Stimulated activated CD8-positive, alpha-beta memory T cell treated with anti-CD3 and anti-CD28 coated beads, Interleukin-2, amount 100 ng/mL, for 48 hours (primary cell): Measurements from ENCODE around the gene PPP1R12B.
"Not testable (repeated sequence)": the region's sequence is repeated elsewhere in the genome, so short reads cannot be mapped to it uniquely, and the experiment has no call there.

Experiments
- DNase-seq, 2 donors: peaks; one replicate each; pipeline ENCODE4 v3.0.0-alpha.2; 2020; ENCODE audit warnings: low read depth in 2 of 2

Gene PPP1R12B

GRCh38 chr1:202349206-202349928, 868 bp downstream of the PPP1R12B start:
- no peak for DNase-seq

- no peak for DNase-seq
Observed at GRCh38 chr1:202351725-202352124, 3.2 kb downstream of the PPP1R12B start.

- not testable (repeated sequence) for DNase-seq
Observed at GRCh38 chr1:202352583-202353197, 4.2 kb downstream of the PPP1R12B start.

DNA sequence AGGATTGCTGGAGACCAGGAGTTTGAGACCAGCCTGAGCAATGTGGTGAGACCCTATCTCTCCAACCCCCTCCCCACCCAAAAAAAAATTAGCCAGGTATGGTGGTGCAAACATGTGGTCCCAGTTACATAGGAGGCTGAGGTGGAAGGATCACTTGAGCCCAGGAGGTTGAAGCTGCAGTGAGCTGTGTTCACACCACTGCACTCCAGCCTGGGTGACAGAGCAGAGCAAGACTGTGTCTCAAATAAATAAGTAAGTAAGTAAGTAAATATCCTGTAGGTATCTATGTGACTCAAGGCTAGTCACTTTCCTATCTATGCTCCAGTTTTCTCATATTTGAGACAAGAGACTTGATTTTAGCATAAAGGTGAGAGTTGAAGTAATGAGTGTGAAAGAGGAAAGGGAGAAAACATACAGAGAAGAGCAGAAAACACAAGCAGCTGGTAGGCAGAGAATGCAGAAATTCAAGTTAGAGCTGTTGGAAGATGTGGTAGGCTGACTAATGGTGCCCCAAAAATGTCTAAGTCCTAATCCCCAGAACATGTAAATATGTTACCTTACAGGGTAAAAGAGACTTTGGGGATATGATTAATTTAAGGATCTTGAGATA, 7.5 kb downstream of the PPP1R12B start:
- no peak for DNase-seq

DNA sequence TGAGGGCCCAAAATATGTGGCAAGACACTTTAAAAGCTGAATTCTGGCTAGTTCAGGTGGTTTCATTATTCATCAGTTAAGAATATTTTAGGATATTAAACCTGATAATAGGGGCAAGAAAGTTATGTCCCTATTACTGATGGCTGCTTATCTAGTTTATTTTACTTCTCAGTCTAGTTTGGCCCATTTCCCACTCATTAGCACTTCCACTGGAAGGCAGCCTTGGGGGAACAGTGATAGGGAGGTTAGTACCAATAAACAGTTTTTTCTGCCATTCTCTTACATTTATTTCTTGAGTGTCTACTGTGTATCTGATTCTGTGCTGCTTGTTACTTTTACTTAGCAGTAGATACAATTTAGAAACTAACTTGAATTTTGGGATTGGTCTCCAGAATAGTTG, 9.0 kb downstream of the PPP1R12B start:
- DNase-seq: no peak

DNA sequence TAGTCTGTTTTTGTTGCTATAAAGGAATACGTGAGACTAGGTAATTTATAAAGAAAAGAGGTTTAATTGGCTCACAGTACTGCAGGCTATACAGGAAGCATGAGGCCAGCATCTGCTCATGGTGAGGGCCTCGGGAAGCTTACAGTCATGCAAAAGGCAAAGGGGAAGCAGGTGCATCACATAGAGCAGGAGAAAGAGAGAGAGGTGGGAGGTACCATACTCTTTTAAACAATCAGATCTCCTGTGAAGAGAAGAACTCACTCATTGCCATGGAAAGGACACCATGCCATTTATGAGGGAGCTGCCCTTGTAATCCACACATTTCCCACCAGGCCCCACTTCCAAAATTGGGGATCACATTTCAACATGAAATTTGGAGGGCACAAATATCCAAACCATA, 12.7 kb downstream of the PPP1R12B start:
- no peak for DNase-seq

- no peak for DNase-seq
Observed at GRCh38 chr1:202361701-202362100, 13.2 kb downstream of the PPP1R12B start.

DNA sequence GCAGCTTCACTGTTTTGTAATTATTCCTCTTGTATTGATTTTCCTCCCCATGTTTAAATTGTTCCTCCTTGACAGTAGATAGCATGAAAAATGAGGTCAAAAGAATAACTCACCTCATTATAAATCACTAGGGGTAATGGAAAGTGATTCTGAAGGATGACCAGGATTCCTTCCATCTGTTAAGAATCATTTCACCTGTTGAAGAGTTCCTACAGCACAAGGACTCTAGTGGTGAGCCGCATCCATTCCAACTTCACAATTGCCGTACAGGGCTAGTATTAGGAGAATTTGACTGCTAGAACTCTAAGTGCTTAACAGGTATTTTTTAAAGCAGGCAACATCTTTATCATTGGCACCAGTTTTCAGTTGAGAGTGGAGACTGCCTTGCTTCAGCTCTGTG, 13.7 kb downstream of the PPP1R12B start:
- no peak for DNase-seq

- DNase-seq: no peak
Observed at GRCh38 chr1:202365092-202365815, 16.8 kb downstream of the PPP1R12B start.

DNA sequence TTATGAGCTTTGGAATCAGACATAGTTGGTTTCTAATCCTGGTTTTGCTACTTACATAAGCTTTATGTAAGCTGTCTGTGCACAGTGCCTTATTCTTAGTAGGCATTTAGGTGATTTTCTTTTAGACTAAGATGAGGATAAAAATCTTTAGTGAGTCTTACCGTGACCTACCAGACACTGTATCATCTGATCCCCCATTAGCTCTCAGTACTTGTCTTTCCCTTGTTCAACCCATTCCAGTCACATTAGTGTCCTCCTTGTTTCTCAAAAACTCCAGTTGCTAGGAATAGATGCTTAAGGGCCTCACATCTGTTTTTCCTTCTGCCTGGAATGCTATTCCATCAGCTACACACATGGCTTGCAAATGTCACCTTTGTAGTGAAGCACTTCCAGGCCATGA, 18.8 kb downstream of the PPP1R12B start:
- no peak for DNase-seq

DNA sequence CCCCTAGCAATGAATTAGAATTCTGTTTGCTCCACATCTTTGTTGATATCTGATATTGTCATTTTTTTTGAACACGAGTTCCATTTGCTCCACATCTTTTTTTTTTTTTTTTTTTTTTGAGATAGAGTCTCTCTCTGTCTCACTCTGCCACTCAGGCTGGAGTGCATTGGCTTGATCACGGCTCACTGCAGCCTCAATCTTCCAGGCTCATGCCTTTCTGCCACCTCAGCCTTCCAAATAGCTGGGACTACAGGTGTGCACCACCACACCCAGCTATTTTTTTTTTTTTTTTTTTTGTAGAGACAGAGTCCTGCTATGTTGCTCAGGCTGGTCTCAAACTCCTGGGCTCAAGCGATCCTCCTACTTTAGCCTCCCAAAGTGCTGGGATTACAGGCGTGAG, 22.4 kb downstream of the PPP1R12B start:
- not testable (repeated sequence) for DNase-seq

GRCh38 chr1:202374099-202374498, 25.6 kb downstream of the PPP1R12B start:
- DNase-seq: no peak

- not testable (repeated sequence) for DNase-seq
Observed at GRCh38 chr1:202375175-202375574, 26.7 kb downstream of the PPP1R12B start.

DNA sequence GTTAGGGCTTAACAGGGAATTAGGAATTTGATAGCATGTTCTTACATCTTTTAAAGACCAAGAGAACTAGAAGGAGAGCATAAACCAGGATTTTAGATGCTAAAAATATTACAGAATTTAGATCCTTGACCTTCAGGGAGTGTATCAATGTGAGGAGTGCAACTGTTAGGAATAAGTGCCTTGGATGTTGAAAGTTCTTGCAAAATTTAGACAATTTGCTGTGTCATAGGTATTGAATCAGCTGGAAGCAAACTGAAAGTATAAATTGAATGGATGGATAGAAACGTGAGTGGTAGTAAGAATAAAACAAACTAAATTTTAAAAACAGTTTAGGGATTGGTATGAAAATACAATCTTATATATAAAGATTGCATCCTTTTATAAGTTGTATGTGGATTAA, 27.7 kb downstream of the PPP1R12B start:
- no peak for DNase-seq

DNA sequence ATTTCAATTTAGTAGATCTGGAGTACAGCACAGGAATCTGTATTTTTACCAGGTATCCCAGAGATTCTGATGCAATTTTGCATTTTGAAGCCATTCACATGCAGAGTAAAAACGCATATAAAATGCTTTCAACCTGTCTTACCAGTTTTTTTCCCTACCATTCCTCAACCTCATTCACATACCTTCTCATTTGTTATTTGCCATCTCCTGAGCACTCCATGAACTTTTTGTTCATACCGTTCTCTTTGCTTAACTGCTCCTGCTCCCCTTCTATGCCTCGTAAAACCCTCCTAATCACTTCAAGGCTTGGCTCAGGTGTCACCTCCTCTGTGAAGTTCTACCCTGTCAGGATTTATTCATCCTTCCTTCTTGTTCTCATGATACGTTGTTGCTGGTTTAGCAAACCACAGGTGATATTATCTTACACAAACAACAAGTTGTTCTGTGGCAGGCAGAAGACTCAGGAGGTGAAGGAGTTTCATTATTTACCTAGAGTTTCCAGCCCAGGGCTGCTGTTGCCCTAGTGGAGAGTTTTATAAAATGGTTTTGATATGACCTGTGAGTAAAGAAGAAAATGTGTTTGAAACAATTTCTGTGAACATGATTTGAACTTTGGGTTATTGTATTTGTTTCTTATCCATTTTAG, 31.5 kb downstream of the PPP1R12B start:
- DNase-seq: not testable (repeated sequence)

GRCh38 chr1:202380535-202380934, 32.0 kb downstream of the PPP1R12B start:
- DNase-seq: not testable (repeated sequence)

DNA sequence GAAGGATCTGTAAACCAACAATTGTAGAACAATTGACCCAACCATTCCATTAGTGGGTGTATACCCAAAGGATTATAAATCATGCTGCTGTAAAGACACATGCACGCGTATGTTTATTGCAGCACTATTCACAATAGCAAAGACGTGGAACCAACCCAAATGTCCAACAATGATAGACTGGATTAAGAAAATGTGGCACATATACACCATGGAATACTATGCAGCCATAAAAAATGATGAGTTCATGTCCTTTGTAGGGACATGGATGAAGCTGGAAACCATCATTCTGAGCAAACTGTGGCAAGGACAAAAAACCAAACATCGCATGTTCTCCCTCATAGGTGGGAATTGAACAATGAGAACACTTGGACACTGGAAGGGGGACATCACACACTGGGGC, 33.4 kb downstream of the PPP1R12B start:
- not testable (repeated sequence) for DNase-seq

DNA sequence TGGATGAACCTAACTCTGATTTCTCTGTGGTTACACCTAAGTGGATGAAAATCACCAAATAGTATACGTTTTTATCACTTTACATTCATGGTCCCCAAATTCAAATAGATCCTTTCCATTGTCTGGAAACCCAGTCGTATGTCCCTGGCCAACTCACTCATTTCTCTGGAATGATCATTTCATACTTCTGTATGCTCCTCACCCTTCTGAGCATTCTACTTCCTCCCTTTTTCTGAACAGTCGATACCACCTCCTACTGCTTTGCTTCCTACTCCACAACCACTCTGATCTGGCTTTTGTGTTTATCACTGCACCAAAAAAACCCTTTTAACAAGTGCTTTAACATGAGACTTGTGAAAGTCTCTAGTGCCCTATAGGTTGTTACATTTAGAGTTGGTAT, 47.3 kb downstream of the PPP1R12B start:
- DNase-seq: not testable (repeated sequence)

DNA sequence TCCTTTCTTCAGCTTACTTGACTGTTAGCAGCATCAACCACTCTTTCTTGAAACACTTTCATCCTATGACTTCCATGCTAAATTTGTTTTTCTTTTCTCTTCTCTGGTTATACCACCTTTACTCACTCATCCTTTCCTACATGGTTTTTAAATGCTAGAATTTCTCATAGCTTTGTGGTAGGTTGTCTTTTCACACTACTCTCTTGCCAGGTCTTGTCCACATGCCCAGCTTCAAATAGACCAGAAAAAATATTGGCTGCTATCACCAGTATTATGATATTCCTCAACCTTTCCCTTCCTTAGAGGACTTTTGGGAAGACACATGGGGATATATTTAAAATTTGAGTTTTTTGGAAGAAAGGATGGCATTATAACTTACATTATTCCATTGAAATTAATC, 48.8 kb downstream of the PPP1R12B start:
- no peak for DNase-seq

DNA sequence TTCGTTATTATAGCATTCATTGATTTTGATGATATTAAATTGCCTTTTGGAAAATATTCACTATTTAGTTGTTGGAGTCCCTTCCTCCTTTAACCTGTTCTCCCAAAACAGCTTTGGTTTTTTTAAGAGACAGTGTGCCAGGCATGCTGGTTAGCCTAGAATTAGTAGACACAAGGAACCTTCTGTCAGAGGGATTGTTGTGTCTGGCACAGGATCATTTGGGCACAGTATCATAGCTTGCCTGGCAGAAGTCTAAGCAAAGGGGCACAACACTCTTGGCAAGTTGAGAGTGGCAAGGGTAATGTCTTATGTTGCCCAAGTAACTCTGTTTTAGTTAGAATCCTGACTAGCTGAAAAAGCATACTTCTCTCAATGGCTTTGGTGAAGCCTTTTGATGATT, 49.9 kb downstream of the PPP1R12B start:
- not testable (repeated sequence) for DNase-seq

- not testable (repeated sequence) for DNase-seq
Observed at GRCh38 chr1:202401771-202402170, 53.3 kb downstream of the PPP1R12B start.

GRCh38 chr1:202403381-202403780, 54.9 kb downstream of the PPP1R12B start:
- not testable (repeated sequence) for DNase-seq
